CD8-positive, alpha-beta memory T cell (primary cell): ENCODE results near the gene TXK. TPM values are rescaled to one million over a fixed set of nuclear protein-coding genes. Genes with fewer than 3 reads are reported as not detected.

Source experiments
- CTCF ChIA-PET: fragments of 350-600 bp; sonication (Branson Sonifier 250); formaldehyde crosslinking; loops from one replicate; lab custom pipeline; 2021; ENCODE audit warnings: antibody characterized with exemption; lab: Charles Lee
- POLR2A ChIA-PET: fragments of 350-600 bp; sonication (Branson Sonifier 250); formaldehyde crosslinking; loops from one replicate; lab custom pipeline; 2021; ENCODE audit warnings: antibody characterized with exemption; lab: Charles Lee
- DNase-seq, 5 donors: peaks; one replicate each; pipeline versions ENCODE4 v3.0.0 to v3.0.0-alpha.2; 2020 to 2022; ENCODE audit warnings: mixed read lengths in 1 of 5
- H3K27ac ChIP-seq: one replicate; pipeline ENCODE4 v1.7.0; 2013; ENCODE audit warnings: low read depth, mild to moderate bottlenecking, low read length, moderate library complexity
- H3K27me3 ChIP-seq: 2 replicates; pipeline ENCODE4 v1.7.0; 2013; ENCODE audit warnings: low read length, mild to moderate bottlenecking; ENCODE audit not compliant: insufficient read depth, poor library complexity, severe bottlenecking
- H3K36me3 ChIP-seq: 2 replicates; pipeline ENCODE4 v1.7.0; 2013; ENCODE audit warnings: mild to moderate bottlenecking, low read length, moderate library complexity; ENCODE audit not compliant: insufficient read depth
- H3K4me1 ChIP-seq: 2 replicates; pipeline ENCODE4 v1.7.0; 2013; ENCODE audit warnings: mild to moderate bottlenecking, low read length, moderate library complexity; ENCODE audit not compliant: insufficient read depth
- H3K4me3 ChIP-seq: 2 replicates; pipeline ENCODE4 v1.7.0; 2013; ENCODE audit warnings: mild to moderate bottlenecking, low read length
- H3K9me3 ChIP-seq: 2 replicates; pipeline ENCODE4 v1.7.0; 2013; ENCODE audit warnings: mild to moderate bottlenecking, low read length
- H3K27ac Mint-ChIP-seq, 8 donors: one replicate each; pipeline ENCODE4 v1.8.0; 2020 to 2021; ENCODE audit warnings: mixed read lengths in 8 of 8, mild to moderate bottlenecking in 6 of 8, inconsistent platforms in 3 of 8, moderate library complexity in 3 of 8
- H3K27me3 Mint-ChIP-seq, 2 donors: one replicate each; pipeline ENCODE4 v1.8.0; 2020 to 2021; ENCODE audit warnings: mixed read lengths in 2 of 2, mild to moderate bottlenecking in 1 of 2, moderate library complexity in 1 of 2
- H3K36me3 Mint-ChIP-seq, 3 donors: one replicate each; pipeline ENCODE4 v1.8.0; 2020 to 2021; ENCODE audit warnings: mixed read lengths in 3 of 3, inconsistent platforms in 1 of 3, mild to moderate bottlenecking in 1 of 3
- H3K4me1 Mint-ChIP-seq, 3 donors: one replicate each; pipeline ENCODE4 v1.8.0; 2020 to 2021; ENCODE audit warnings: mixed read lengths in 3 of 3, inconsistent platforms in 1 of 3, mild to moderate bottlenecking in 1 of 3
- H3K4me3 Mint-ChIP-seq, 7 donors: one replicate each; pipeline ENCODE4 v1.8.0; 2020 to 2021; ENCODE audit warnings: mixed read lengths in 7 of 7, mild to moderate bottlenecking in 6 of 7, moderate library complexity in 4 of 7, inconsistent platforms in 2 of 7
- H3K9me3 Mint-ChIP-seq, 5 donors: one replicate each; pipeline ENCODE4 v1.8.0; 2020 to 2022; ENCODE audit warnings: mixed read lengths in 5 of 5, mild to moderate bottlenecking in 3 of 5, moderate library complexity in 2 of 5, inconsistent platforms in 1 of 5
- polyA plus RNA-seq: library from polyadenylated mRNA; unstranded; fragments of 300-500 nt; fragmentation: Illumina TruSeq; gene quantifications from one replicate; pipeline ENCODE4 v1.2.3, GENCODE V29; 2021
- total RNA-seq, 2 experiments: library from RNA; stranded (reverse); gene quantifications; one replicate each; pipeline ENCODE4 v1.2.3, GENCODE V29; 2021

TXK gene
- total and polyA plus RNA-seq, 3 experiments from 2014 or later = 6.0 to 70.0 (median 6.4) TPM

DNA sequence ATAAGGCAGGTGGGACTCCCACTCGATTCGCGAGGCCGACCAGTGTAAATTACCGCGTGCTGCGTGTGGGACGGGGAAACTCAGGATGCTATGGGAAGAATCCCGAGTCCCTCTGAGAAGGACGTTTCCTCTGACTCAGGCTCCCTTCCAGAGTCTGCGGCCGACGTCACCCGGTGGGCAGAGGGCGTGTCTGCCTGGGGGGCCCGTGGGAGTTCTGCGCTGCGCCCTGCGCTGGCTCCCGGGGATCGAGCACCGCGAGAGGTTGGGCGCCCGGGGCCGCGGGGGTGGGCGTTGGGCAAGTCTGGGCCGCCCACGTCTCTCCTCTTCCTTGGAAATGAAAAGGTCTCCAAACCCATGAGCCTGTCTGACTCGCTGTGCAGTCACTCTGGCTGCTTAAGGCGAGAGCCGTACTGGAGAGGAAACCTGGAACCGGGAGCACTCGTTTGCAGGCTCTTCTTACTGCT lies 116.9 kb downstream of the TXK start:
- peak in 2 of 5 donors; percentile 15 to 28 for DNase-seq
- peak overlapping the region; percentile 45 for H3K4me3 ChIP-seq

More for the DNA sequence above, 116.9 kb downstream of the TXK start:
- Mint-ChIP-seq H3K36me3 (no peaks in the 10 kb centered on the region), H3K4me1 (peaks cover 11 to 16% (median 12%) of the 10 kb centered on the region in 3 donors), H3K9me3 (no peaks in the 10 kb centered on the region), H3K27ac (peak overlapping the region in 1 of 8 donors; percentile 48), H3K4me3 (peak overlapping the region; percentile 85 to 91 (median 87)), H3K27me3 (peaks cover 4 to 20% of the 10 kb centered on the region in 2 donors)
- POLR2A ChIA-PET = no interaction called here
- CTCF ChIA-PET = interaction anchor here (1.4 kb wide), 1 partner anchor 16 kb away, joined by 3 read pairs; no protein-coding TSS in a partner anchor
- H3K4me1 ChIP-seq = peaks cover 11% of the 10 kb centered on the region
- H3K36me3 ChIP-seq = no peaks in the 10 kb centered on the region
- no peaks in the 10 kb centered on the region for H3K27me3 ChIP-seq
- no peak overlapping the region for H3K27ac ChIP-seq
- H3K9me3 ChIP-seq = no peaks in the 10 kb centered on the region

Other genes starting within 250 kb of the TXK start
- gene NFXL1, start 219.7 kb downstream of the TXK start, total RNA-seq = 10 to 100 TPM in 1 of 2 experiments, 1 to 10 TPM in 1; 9.7 to 11.5 TPM
- gene NFXL1, start 219.7 kb downstream of the TXK start, polyA plus RNA-seq = 10.0 TPM
- gene CNGA1, start 117.6 kb downstream of the TXK start, total RNA-seq = not detected
- not detected for gene CNGA1, start 117.6 kb downstream of the TXK start, polyA plus RNA-seq
- 1 to 10 TPM in 1 of 2 experiments, under 1 TPM in 1; 0.55 to 1.1 TPM for gene NIPAL1, start 117.5 kb downstream of the TXK start, total RNA-seq
- gene NIPAL1, start 117.5 kb downstream of the TXK start, polyA plus RNA-seq = 0.61 TPM
- gene TEC, start 135.6 kb upstream of the TXK start, total RNA-seq = 1 to 10 TPM; 1.6 to 2.4 TPM
- 1.6 TPM for gene TEC, start 135.6 kb upstream of the TXK start, polyA plus RNA-seq
- 10 to 100 TPM; 72.2 to 86.8 TPM for gene SLAIN2, start 207.3 kb upstream of the TXK start, total RNA-seq
- 26.4 TPM for gene SLAIN2, start 207.3 kb upstream of the TXK start, polyA plus RNA-seq